Mesenchymal stem cell (in vitro differentiated cells and primary cell): ENCODE measurements around the gene TNFRSF6B. TPM values are rescaled to one million over a fixed set of nuclear protein-coding genes. Genes with fewer than 3 reads are reported as not detected.
"Not testable (repeated sequence)": the region's sequence is repeated elsewhere in the genome, so short reads cannot be mapped to it uniquely, and the experiment has no call there.

ENCODE experiments used
- DNase-seq: peaks from one replicate; pipeline ENCODE4 v3.0.0-alpha.2; 2013
- H2AFZ ChIP-seq: one replicate; pipeline ENCODE4 v1.6.1; 2013; ENCODE audit warnings: low read depth, mild to moderate bottlenecking, control low read depth, inconsistent platforms, low read length, moderate library complexity
- H2AK5ac ChIP-seq: 2 replicates; pipeline ENCODE4 v1.6.1; 2013; ENCODE audit warnings: low read length, moderate library complexity, mild to moderate bottlenecking, inconsistent platforms; ENCODE audit not compliant: severe bottlenecking
- H2BK120ac ChIP-seq: one replicate; pipeline ENCODE4 v1.6.1; 2013; ENCODE audit warnings: low read depth, mild to moderate bottlenecking, inconsistent platforms, low read length, moderate library complexity
- H2BK12ac ChIP-seq, 2 experiments: one replicate each; pipeline ENCODE4 v1.6.1; 2013; ENCODE audit warnings: inconsistent platforms in 2 of 2, low read length in 2 of 2, mild to moderate bottlenecking in 2 of 2, moderate library complexity in 2 of 2, control low read depth in 1 of 2
- H2BK15ac ChIP-seq: one replicate; pipeline ENCODE4 v1.6.1; 2013; ENCODE audit warnings: mild to moderate bottlenecking, low read depth, inconsistent platforms; ENCODE audit not compliant: poor library complexity, severe bottlenecking
- H2BK5ac ChIP-seq: 2 replicates; pipeline ENCODE4 v1.6.1; 2013; ENCODE audit warnings: low read depth, mild to moderate bottlenecking, low read length, control low read depth, inconsistent platforms; ENCODE audit not compliant: poor library complexity, severe bottlenecking
- H3K14ac ChIP-seq, 2 experiments: one replicate each; pipeline ENCODE4 v1.6.1; 2013; ENCODE audit warnings: inconsistent platforms in 2 of 2, low read length in 2 of 2, control low read depth in 1 of 2, mild to moderate bottlenecking in 1 of 2, moderate library complexity in 1 of 2
- H3K18ac ChIP-seq, 2 experiments: one replicate each; pipeline ENCODE4 v1.6.1; 2013; ENCODE audit warnings: inconsistent platforms in 2 of 2, low read length in 2 of 2, control low read depth in 1 of 2, low read depth in 1 of 2, mild to moderate bottlenecking in 1 of 2
- H3K23ac ChIP-seq, 2 experiments: one replicate each; pipeline ENCODE4 v1.6.1; 2013; ENCODE audit warnings: inconsistent platforms in 2 of 2, low read length in 2 of 2, mild to moderate bottlenecking in 2 of 2, moderate library complexity in 2 of 2, control low read depth in 1 of 2
- H3K27ac ChIP-seq: 2 replicates; pipeline ENCODE4 v1.5.1; 2013; ENCODE audit warnings: mild to moderate bottlenecking, moderate library complexity, low read length, control low read depth, inconsistent platforms; ENCODE audit not compliant: poor library complexity, severe bottlenecking
- H3K27me3 ChIP-seq, 2 experiments: 2 replicates each; pipeline versions ENCODE4 v1.6.1 to v1.7.0; 2013; ENCODE audit warnings: low read length in 2 of 2, mild to moderate bottlenecking in 2 of 2, moderate library complexity in 2 of 2, control low read depth in 1 of 2, inconsistent platforms in 1 of 2; ENCODE audit not compliant: control insufficient read depth in 1 of 2, insufficient read depth in 1 of 2
- H3K36me3 ChIP-seq, 2 experiments: 2 replicates each; pipeline versions ENCODE4 v1.6.1 to v1.7.0; 2013; ENCODE audit warnings: low read length in 2 of 2, control low read depth in 1 of 2, inconsistent platforms in 1 of 2, low read depth in 1 of 2, mild to moderate bottlenecking in 1 of 2; ENCODE audit not compliant: insufficient read depth in 2 of 2, control insufficient read depth in 1 of 2
- H3K4ac ChIP-seq, 2 experiments: one replicate each; pipeline ENCODE4 v1.6.1; 2013; ENCODE audit warnings: inconsistent platforms in 2 of 2, low read length in 2 of 2, mild to moderate bottlenecking in 2 of 2, moderate library complexity in 2 of 2, control low read depth in 1 of 2, low read depth in 1 of 2
- H3K4me1 ChIP-seq: 2 replicates; pipeline ENCODE4 v1.6.1; 2013; ENCODE audit warnings: low read depth, low read length, control low read depth; ENCODE audit not compliant: control insufficient read depth, insufficient read depth
- H3K4me2 ChIP-seq: 2 replicates; pipeline ENCODE4 v1.6.1; 2013; ENCODE audit warnings: low read length, mild to moderate bottlenecking, inconsistent platforms; ENCODE audit not compliant: poor library complexity, severe bottlenecking
- H3K4me3 ChIP-seq, 2 experiments: 2 replicates each; pipeline versions ENCODE4 v1.5.1 to v1.7.0; 2013; ENCODE audit warnings: low read length in 2 of 2, mild to moderate bottlenecking in 2 of 2, control low read depth in 1 of 2, low read depth in 1 of 2; ENCODE audit not compliant: insufficient read depth in 1 of 2
- H3K79me1 ChIP-seq: replicated peaks from 2 replicates; pipeline ENCODE4 v1.6.1; 2013; ENCODE audit warnings: mild to moderate bottlenecking, control low read depth, low read length, inconsistent platforms; ENCODE audit not compliant: poor library complexity, severe bottlenecking
- H3K9ac ChIP-seq: 2 replicates; pipeline ENCODE4 v1.7.0; 2013; ENCODE audit warnings: mild to moderate bottlenecking, low read length, moderate library complexity
- H3K9me3 ChIP-seq: 2 replicates; pipeline ENCODE4 v1.7.0; 2013; ENCODE audit warnings: mild to moderate bottlenecking, low read length; ENCODE audit not compliant: control insufficient read depth
- H4K8ac ChIP-seq: one replicate; pipeline ENCODE4 v1.6.1; 2013; ENCODE audit warnings: inconsistent platforms, mild to moderate bottlenecking, low read length, moderate library complexity
- H4K91ac ChIP-seq: one replicate; pipeline ENCODE4 v1.6.1; 2013; ENCODE audit warnings: mild to moderate bottlenecking, low read length, inconsistent platforms
- WGBS: methylation state at CpG from one replicate; pipeline ENCODE4 v1.1.7; 2013; ENCODE audit warnings: mixed read lengths; 5-methylcytosine and 5-hydroxymethylcytosine counted together
- polyA plus RNA-seq, 2 experiments: library from polyadenylated mRNA; stranded (reverse); fragments of 200-250 nt; gene quantifications; one replicate each; pipeline ENCODE4 v1.2.3, GENCODE V29; 2013

Gene TNFRSF6B
- polyA plus RNA-seq (2013, experiment 1 of 2): 23.7 TPM
- polyA plus RNA-seq (2013, experiment 2 of 2): 23.9 TPM

DNA sequence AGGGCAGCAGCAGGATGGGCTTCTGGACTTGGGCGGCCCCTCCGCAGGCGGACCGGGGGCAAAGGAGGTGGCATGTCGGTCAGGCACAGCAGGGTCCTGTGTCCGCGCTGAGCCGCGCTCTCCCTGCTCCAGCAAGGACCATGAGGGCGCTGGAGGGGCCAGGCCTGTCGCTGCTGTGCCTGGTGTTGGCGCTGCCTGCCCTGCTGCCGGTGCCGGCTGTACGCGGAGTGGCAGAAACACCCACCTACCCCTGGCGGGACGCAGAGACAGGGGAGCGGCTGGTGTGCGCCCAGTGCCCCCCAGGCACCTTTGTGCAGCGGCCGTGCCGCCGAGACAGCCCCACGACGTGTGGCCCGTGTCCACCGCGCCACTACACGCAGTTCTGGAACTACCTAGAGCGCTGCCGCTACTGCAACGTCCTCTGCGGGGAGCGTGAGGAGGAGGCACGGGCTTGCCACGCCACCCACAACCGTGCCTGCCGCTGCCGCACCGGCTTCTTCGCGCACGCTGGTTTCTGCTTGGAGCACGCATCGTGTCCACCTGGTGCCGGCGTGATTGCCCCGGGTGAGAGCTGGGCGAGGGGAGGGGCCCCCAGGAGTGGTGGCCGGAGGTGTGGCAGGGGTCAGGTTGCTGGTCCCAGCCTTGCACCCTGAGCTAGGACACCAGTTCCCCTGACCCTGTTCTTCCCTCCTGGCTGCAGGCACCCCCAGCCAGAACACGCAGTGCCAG is at the start of gene TNFRSF6B:
TNFRSF6B (plus strand) TSS at position 25 of the 729 bp plus-strand sequence; CDS start at position 141, 116 bp downstream.
- Histone ChIP-seq H3K9me3 (no peaks in the 10 kb centered on the region), H3K4ac (peak within 1 kb of the TSS; percentile 63 to 93), H2AFZ (no peak within 1 kb of the TSS), H3K4me1 (peaks cover 68% of the 10 kb centered on the region), H2BK12ac (peak within 1 kb of the TSS; percentile 75 to 80), H3K4me3 (peak within 1 kb of the TSS; percentile 59 to 64), H3K18ac (peak within 1 kb of the TSS; percentile 88 to 93), H4K8ac (peak within 1 kb of the TSS; percentile 74), H2BK15ac (no peak within 1 kb of the TSS), H3K4me2 (peak within 1 kb of the TSS; percentile 48), H3K23ac (peak within 1 kb of the TSS in 1 of 2 experiments; percentile 37), H3K27me3 (no peaks in the 10 kb centered on the region), H4K91ac (peak within 1 kb of the TSS; percentile 83), H2BK5ac (no peak within 1 kb of the TSS), H2AK5ac (peak within 1 kb of the TSS; percentile 21), H3K27ac (peak within 1 kb of the TSS; percentile 6), H3K79me1 (peaks cover 19% of the 10 kb centered on the region), H3K14ac (peak within 1 kb of the TSS in 1 of 2 experiments; percentile 86), H2BK120ac (peak within 1 kb of the TSS; percentile 35), H3K9ac (peak within 1 kb of the TSS; percentile 32), H3K36me3 (peaks cover 9 to 64% of the 10 kb centered on the region in 2 experiments)
- 55% methylated on average over 51 of the region's 52 CpGs for WGBS
- DNase-seq: peak; percentile 33

DNA sequence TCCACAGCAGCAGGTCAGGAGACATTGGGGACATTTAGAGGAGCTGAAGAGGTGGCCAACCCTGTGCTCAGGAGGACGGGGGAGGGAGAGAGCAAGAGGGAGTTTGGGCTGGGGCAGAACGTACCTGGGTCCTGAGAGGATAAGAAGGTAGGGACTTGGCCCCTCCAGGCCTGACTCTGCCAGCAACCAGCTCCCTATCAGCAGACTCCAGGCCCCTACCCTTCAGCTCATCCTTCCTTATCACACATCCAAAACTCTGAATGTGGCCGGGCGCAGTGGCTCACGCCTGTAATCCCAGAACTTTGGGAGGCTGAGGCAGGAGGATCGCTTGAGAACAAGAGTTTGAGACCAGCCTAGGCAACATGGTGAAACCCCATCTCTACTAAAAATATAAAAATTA is 48.3 kb upstream of the TNFRSF6B start:
- Histone ChIP-seq H3K9ac (no peak overlapping the region), H2BK12ac (no peak overlapping the region), H4K8ac (no peak overlapping the region), H2BK120ac (no peak overlapping the region), H3K27ac (no peak overlapping the region), H4K91ac (no peak overlapping the region), H2AK5ac (no peak overlapping the region), H3K36me3 (peaks cover 0 to 12% of the 10 kb centered on the region in 2 experiments), H3K4me2 (no peak overlapping the region), H2AFZ (no peak overlapping the region), H2BK5ac (no peak overlapping the region), H3K4ac (no peak overlapping the region), H3K79me1 (peaks cover 5% of the 10 kb centered on the region), H3K18ac (no peak overlapping the region), H3K27me3 (peaks cover 0 to 12% of the 10 kb centered on the region in 2 experiments), H2BK15ac (no peak overlapping the region), H3K4me1 (peaks cover 17% of the 10 kb centered on the region), H3K4me3 (no peak overlapping the region), H3K9me3 (no peaks in the 10 kb centered on the region), H3K14ac (no peak overlapping the region), H3K23ac (no peak overlapping the region)
- WGBS: 96% methylated on average over 4 of the region's 6 CpGs
- DNase-seq: no peak

GRCh38 chr20:63648895-63649589 is 47.4 kb upstream of the TNFRSF6B start:
- DNase-seq: no peak
- Histone ChIP-seq H2AFZ (no peak overlapping the region), H3K79me1 (peaks cover 3% of the 10 kb centered on the region), H3K27me3 (peaks cover 0 to 12% of the 10 kb centered on the region in 2 experiments), H3K4me2 (no peak overlapping the region), H3K36me3 (peaks cover 0 to 6% of the 10 kb centered on the region in 2 experiments), H2BK15ac (no peak overlapping the region), H4K8ac (no peak overlapping the region), H3K4me1 (peaks cover 22% of the 10 kb centered on the region), H3K9me3 (no peaks in the 10 kb centered on the region), H2BK120ac (no peak overlapping the region), H2AK5ac (no peak overlapping the region), H3K9ac (no peak overlapping the region), H4K91ac (no peak overlapping the region), H3K14ac (no peak overlapping the region), H3K4ac (no peak overlapping the region), H3K4me3 (no peak overlapping the region), H2BK5ac (no peak overlapping the region), H2BK12ac (no peak overlapping the region), H3K27ac (no peak overlapping the region), H3K23ac (no peak overlapping the region), H3K18ac (no peak overlapping the region)
- 85% methylated on average over 11 of the region's 11 CpGs for WGBS

- H4K91ac ChIP-seq, H2BK12ac ChIP-seq, H3K4me2 ChIP-seq, H3K36me3 ChIP-seq, H2BK5ac ChIP-seq, H3K27ac ChIP-seq, H2AK5ac ChIP-seq, H3K23ac ChIP-seq, H2BK120ac ChIP-seq, H3K9me3 ChIP-seq, H3K79me1 ChIP-seq, H4K8ac ChIP-seq, H3K18ac ChIP-seq, H3K4ac ChIP-seq, H3K4me3 ChIP-seq, H2AFZ ChIP-seq, H3K9ac ChIP-seq, H2BK15ac ChIP-seq, H3K14ac ChIP-seq, DNase-seq: not testable (repeated sequence)
- H3K4me1 ChIP-seq: peaks cover 25% of the 10 kb centered on the region
- peaks cover 0 to 19% of the 10 kb centered on the region in 2 experiments for H3K27me3 ChIP-seq
- 91% methylated on average over 9 of the region's 25 CpGs for WGBS
These were observed 46.0 kb upstream of the TNFRSF6B start for GRCh38 chr20:63650486-63650885.
